Neuronal stem cell (in vitro differentiated cells): ENCODE results near the gene MLLT3.

ENCODE experiments used
- DNase-seq: peaks from one replicate; pipeline ENCODE4 v3.0.0-alpha.2; 2013; ENCODE audit warnings: low spot score
- H2AFZ ChIP-seq: one replicate; pipeline ENCODE4 v1.6.1; 2013; ENCODE audit warnings: mild to moderate bottlenecking, low read length, inconsistent platforms
- H2AK5ac ChIP-seq: 2 replicates; pipeline ENCODE4 v1.6.1; 2013; ENCODE audit warnings: low read depth, mild to moderate bottlenecking, inconsistent platforms, low read length, moderate library complexity, mixed read lengths
- H2BK120ac ChIP-seq: 2 replicates; pipeline ENCODE4 v1.6.1; 2013; ENCODE audit warnings: low read depth, mild to moderate bottlenecking, inconsistent platforms, low read length, moderate library complexity, mixed read lengths
- H2BK12ac ChIP-seq: one replicate; pipeline ENCODE4 v1.6.1; 2013; ENCODE audit warnings: low read length, inconsistent platforms
- H2BK15ac ChIP-seq: 2 replicates; pipeline ENCODE4 v1.6.1; 2013; ENCODE audit warnings: mild to moderate bottlenecking, low read length, inconsistent platforms, mixed read lengths
- H2BK5ac ChIP-seq: one replicate; pipeline ENCODE4 v1.6.1; 2013; ENCODE audit warnings: inconsistent platforms, mild to moderate bottlenecking, low read length, moderate library complexity
- H3K14ac ChIP-seq: one replicate; pipeline ENCODE4 v1.6.1; 2013; ENCODE audit warnings: low read length, inconsistent platforms
- H3K18ac ChIP-seq: 2 replicates; pipeline ENCODE4 v1.6.1; 2013; ENCODE audit warnings: low read length, inconsistent platforms
- H3K23ac ChIP-seq: 2 replicates; pipeline ENCODE4 v1.6.1; 2013; ENCODE audit warnings: low read depth, mild to moderate bottlenecking, mixed read lengths, low read length, inconsistent platforms; ENCODE audit not compliant: poor library complexity
- H3K27ac ChIP-seq: replicated peaks from 3 replicates; pipeline ENCODE4 v1.5.1; 2013; ENCODE audit warnings: low read length, inconsistent platforms
- H3K27me3 ChIP-seq, 3 experiments: 2 replicates each; pipeline ENCODE4 v1.6.1; 2013; ENCODE audit warnings: low read length in 3 of 3, mild to moderate bottlenecking in 2 of 3, inconsistent platforms in 1 of 3, low read depth in 1 of 3, mixed read lengths in 1 of 3, moderate library complexity in 1 of 3; ENCODE audit not compliant: control insufficient read depth in 3 of 3, insufficient read depth in 3 of 3
- H3K36me3 ChIP-seq, 2 donors: replicated peaks in 1 of 2; 2 replicates each; pipeline ENCODE4 v1.6.1; 2013; ENCODE audit warnings: low read length in 2 of 2; ENCODE audit not compliant: control insufficient read depth in 2 of 2, insufficient read depth in 2 of 2
- H3K4ac ChIP-seq: 2 replicates; pipeline ENCODE4 v1.6.1; 2013; ENCODE audit warnings: inconsistent platforms, mild to moderate bottlenecking, low read length, moderate library complexity
- H3K4me1 ChIP-seq, 2 donors: 1 replicate in 1 of 2; 2 replicates in 1 of 2; pipeline ENCODE4 v1.6.1; 2013; ENCODE audit warnings: low read length in 2 of 2, low read depth in 1 of 2; ENCODE audit not compliant: control insufficient read depth in 2 of 2, insufficient read depth in 1 of 2
- H3K4me2 ChIP-seq: one replicate; pipeline ENCODE4 v1.6.1; 2013; ENCODE audit warnings: mild to moderate bottlenecking, low read length, inconsistent platforms; ENCODE audit not compliant: insufficient read depth, poor library complexity, severe bottlenecking
- H3K4me3 ChIP-seq, 2 donors: 2 replicates each; pipeline ENCODE4 v1.5.1; 2013; ENCODE audit warnings: low read length in 2 of 2, mild to moderate bottlenecking in 2 of 2, inconsistent platforms in 1 of 2, moderate library complexity in 1 of 2
- H3K79me1 ChIP-seq: one replicate; pipeline ENCODE4 v1.6.1; 2013; ENCODE audit warnings: low read depth, mild to moderate bottlenecking, inconsistent platforms, low read length, moderate library complexity
- H3K9ac ChIP-seq: one replicate; pipeline ENCODE4 v1.6.1; 2013; ENCODE audit warnings: mild to moderate bottlenecking, low read depth, low read length, inconsistent platforms; ENCODE audit not compliant: poor library complexity
- H3K9me3 ChIP-seq, 2 donors: replicated peaks in 1 of 2; 2 replicates each; pipeline versions ENCODE3 to v1.6.1; 2013; ENCODE audit warnings: low read length in 2 of 2, mild to moderate bottlenecking in 2 of 2, inconsistent platforms in 1 of 2, low read depth in 1 of 2, mixed read lengths in 1 of 2, moderate library complexity in 1 of 2; ENCODE audit not compliant: control insufficient read depth in 2 of 2, insufficient read depth in 1 of 2
- H4K8ac ChIP-seq: one replicate; pipeline ENCODE4 v1.6.1; 2013; ENCODE audit warnings: low read depth, mild to moderate bottlenecking, inconsistent platforms, low read length, moderate library complexity
- H4K91ac ChIP-seq: one replicate; pipeline ENCODE4 v1.6.1; 2013; ENCODE audit warnings: low read length, low read depth, mild to moderate bottlenecking, inconsistent platforms; ENCODE audit not compliant: poor library complexity
- WGBS, 2 donors: extraction: QIAGEN DNeasy Blood & Tissue Kit; methylation state at CpG; one replicate each; pipeline ENCODE4 v1.1.7; 2013; ENCODE audit warnings: missing lambda C conversion rate in 2 of 2, mixed read lengths in 1 of 2; ENCODE audit not compliant: insufficient read length in 2 of 2, insufficient replicate concordance in 1 of 2; ENCODE audit errors: extremely low coverage in 2 of 2; 5-methylcytosine and 5-hydroxymethylcytosine counted together

Gene MLLT3

GRCh38 chr9:20321423-20322082 is 300.7 kb downstream of the MLLT3 start:
- no peak overlapping the region for H2BK120ac ChIP-seq
- H3K27ac ChIP-seq, result no peak overlapping the region

GRCh38 chr9:20320921-20321320 is 301.4 kb downstream of the MLLT3 start:
- Histone ChIP-seq H3K27ac (no peak overlapping the region), H3K4me2 (no peak overlapping the region), H3K14ac (no peak overlapping the region), H4K8ac (no peak overlapping the region), H2AFZ (peak overlapping the region; percentile 27), H3K9me3 (no peaks in the 10 kb centered on the region), H3K23ac (no peak overlapping the region), H2BK120ac (no peak overlapping the region), H3K4me3 (no peak overlapping the region), H2BK5ac (no peak overlapping the region), H3K18ac (no peak overlapping the region), H3K27me3 (no peaks in the 10 kb centered on the region), H4K91ac (no peak overlapping the region), H2AK5ac (no peak overlapping the region), H2BK12ac (no peak overlapping the region), H3K9ac (no peak overlapping the region), H3K36me3 (no peaks in the 10 kb centered on the region), H3K4ac (no peak overlapping the region), H3K79me1 (no peaks in the 10 kb centered on the region), H3K4me1 (peaks cover 5 to 33% of the 10 kb centered on the region in 2 donors), H2BK15ac (no peak overlapping the region)
- DNase-seq, result no peak
- WGBS, 2 donors, result no CpG with 5 or more reads among the region's 2 CpGs

More at GRCh38 chr9:20321423-20322082, 300.7 kb downstream of the MLLT3 start:
- no peak overlapping the region for H2BK12ac ChIP-seq
- H4K91ac ChIP-seq, result no peak overlapping the region
- H3K27me3 ChIP-seq, result no peaks in the 10 kb centered on the region
- H3K4me3 ChIP-seq, result no peak overlapping the region
- no peaks in the 10 kb centered on the region for H3K9me3 ChIP-seq
- H2AFZ ChIP-seq, result peak overlapping the region; percentile 27
- H3K9ac ChIP-seq, result no peak overlapping the region
- H3K18ac ChIP-seq, result no peak overlapping the region
- no peak overlapping the region for H3K4ac ChIP-seq
- no peak overlapping the region for H3K14ac ChIP-seq
- H3K4me1 ChIP-seq, result peaks cover 5 to 33% of the 10 kb centered on the region in 2 donors
- H3K23ac ChIP-seq, result no peak overlapping the region
- no CpG with 5 or more reads among the region's 6 CpGs for WGBS, 2 donors
- no peak for DNase-seq
- H2BK15ac ChIP-seq, result no peak overlapping the region
- no peaks in the 10 kb centered on the region for H3K36me3 ChIP-seq
- no peak overlapping the region for H2AK5ac ChIP-seq
- no peak overlapping the region for H4K8ac ChIP-seq
- no peaks in the 10 kb centered on the region for H3K79me1 ChIP-seq
- H3K4me2 ChIP-seq, result no peak overlapping the region
- H2BK5ac ChIP-seq, result no peak overlapping the region

- peak overlapping the region; percentile 15 for H3K18ac ChIP-seq
- H3K4me3 ChIP-seq, result no peak overlapping the region
- WGBS, 2 donors, result no CpG with 5 or more reads among the region's 7 CpGs
These were observed 302.5 kb downstream of the MLLT3 start for GRCh38 chr9:20319641-20320337.

GRCh38 chr9:20319241-20319640 is 303.1 kb downstream of the MLLT3 start:
- Histone ChIP-seq H3K79me1 (no peaks in the 10 kb centered on the region), H2AFZ (peak overlapping the region; percentile 83), H3K23ac (no peak overlapping the region), H3K4me3 (no peak overlapping the region), H3K4ac (no peak overlapping the region), H3K4me2 (no peak overlapping the region), H2BK12ac (no peak overlapping the region), H3K36me3 (no peaks in the 10 kb centered on the region), H2AK5ac (no peak overlapping the region), H3K27me3 (no peaks in the 10 kb centered on the region), H2BK120ac (no peak overlapping the region), H3K14ac (no peak overlapping the region), H3K9me3 (no peaks in the 10 kb centered on the region), H2BK15ac (no peak overlapping the region), H3K27ac (no peak overlapping the region), H3K18ac (peak overlapping the region; percentile 15), H2BK5ac (no peak overlapping the region), H4K91ac (no peak overlapping the region), H3K4me1 (peaks cover 5 to 25% of the 10 kb centered on the region in 2 donors), H3K9ac (no peak overlapping the region), H4K8ac (no peak overlapping the region)
- DNase-seq, result no peak
- no CpG with 5 or more reads among the region's 8 CpGs for WGBS, 2 donors

More at GRCh38 chr9:20319641-20320337, 302.5 kb downstream of the MLLT3 start:
- no peak overlapping the region for H2BK120ac ChIP-seq
- H3K14ac ChIP-seq, result no peak overlapping the region
- peak overlapping the region; percentile 83 for H2AFZ ChIP-seq
- H3K9me3 ChIP-seq, result no peaks in the 10 kb centered on the region
- no peak overlapping the region for H3K9ac ChIP-seq
- H3K4ac ChIP-seq, result no peak overlapping the region
- H2BK15ac ChIP-seq, result no peak overlapping the region
- DNase-seq, result no peak
- H2BK12ac ChIP-seq, result no peak overlapping the region
- no peak overlapping the region for H4K91ac ChIP-seq
- H2BK5ac ChIP-seq, result no peak overlapping the region
- peaks cover 5 to 25% of the 10 kb centered on the region in 2 donors for H3K4me1 ChIP-seq
- no peaks in the 10 kb centered on the region for H3K36me3 ChIP-seq
- H3K4me2 ChIP-seq, result no peak overlapping the region
- no peaks in the 10 kb centered on the region for H3K27me3 ChIP-seq
- no peaks in the 10 kb centered on the region for H3K79me1 ChIP-seq
- no peak overlapping the region for H3K27ac ChIP-seq
- H4K8ac ChIP-seq, result no peak overlapping the region
- no peak overlapping the region for H3K23ac ChIP-seq
- H2AK5ac ChIP-seq, result no peak overlapping the region
